ENCODE results near the gene ACSM2B. TPM values are rescaled to one million over a fixed set of nuclear protein-coding genes. Genes with fewer than 3 reads are reported as not detected.

Gene ACSM2B
- total and polyA plus RNA-seq, 10 of the 15 experiments (the other 5 are each of a cell fraction or from before 2014, with no cell fraction given): not detected

DNA sequence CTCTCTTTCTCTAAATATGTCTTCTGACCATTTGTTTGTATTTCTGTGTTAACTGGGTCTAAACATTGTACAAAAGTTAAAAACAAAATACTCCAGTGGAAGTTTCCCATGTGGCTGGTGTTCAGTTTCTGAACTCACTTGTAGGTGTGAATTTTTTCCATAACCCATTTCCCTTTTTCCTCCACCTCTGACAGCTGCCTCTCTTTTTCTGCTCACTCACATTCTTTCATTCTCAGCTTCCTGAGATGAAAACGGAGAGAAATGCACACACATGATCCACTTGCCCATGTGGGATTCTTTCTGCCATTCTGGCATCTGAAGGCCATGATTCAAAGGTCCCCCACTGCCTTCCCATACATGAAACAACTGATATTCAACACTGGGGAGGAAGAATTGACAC is 41.1 kb upstream of the ACSM2B start:
- SMC1A ChIA-PET (ENCODE audit: uncharacterized antibody, unreplicated experiment): no interaction called here
- ATAC-seq: no peak
- Histone ChIP-seq H3K9ac (ENCODE audit: control insufficient read depth, insufficient read depth, low read length) (no peak overlapping the region), H2AFZ (ENCODE audit: control insufficient read depth, low read depth, low read length) (no peak overlapping the region), H3K4me2 (ENCODE audit: control insufficient read depth, insufficient read depth) (no peak overlapping the region), H3K27me3 (replicated peaks in 1 of 2; ENCODE audit: control insufficient read depth in 2 of 2, insufficient read depth in 2 of 2, low read length in 1 of 2) (no peaks in the 10 kb centered on the region; a peak in 1 of 4 replicates), H3K9me3 (replicated peaks; ENCODE audit: control insufficient read depth, insufficient read depth, low read length) (no peaks in the 10 kb centered on the region), H4K20me1 (ENCODE audit: control insufficient read depth, insufficient read depth) (no peaks in the 10 kb centered on the region), H3K36me3 (ENCODE audit: control insufficient read depth in 2 of 2, insufficient read depth in 2 of 2, low read length in 1 of 2) (no peaks in the 10 kb centered on the region), H3K4me3 (no peak overlapping the region), H3K79me2 (ENCODE audit: control insufficient read depth, insufficient read depth, low read length) (no peaks in the 10 kb centered on the region), H3K4me1 (ENCODE audit: control insufficient read depth, insufficient read depth, low read length) (no peaks in the 10 kb centered on the region), H3K27ac (ENCODE audit: control insufficient read depth, insufficient read depth) (no peak overlapping the region)
- RAD21 ChIA-PET (ENCODE audit: unreplicated experiment): no interaction called here
- intact Hi-C loops (cut with micrococcal nuclease; ENCODE audit: unreplicated experiment) (no loop called here), in situ Hi-C loops (cut with MboI) (no loop called here)
- CTCF ChIA-PET: interaction anchor here (1.3 kb wide), 1 partner anchor 91 kb away, joined by 4 read pairs; no protein-coding TSS in a partner anchor
- TF ChIP-seq ZNF24 (IDR thresholded peaks at IDR 0.05) (no peak), IKZF1 (conservative IDR thresholded peaks at IDR 0.05) (no peak), RBBP5 (conservative IDR thresholded peaks at IDR 0.05) (no peak), RB1 (IDR thresholded peaks at IDR 0.05; ENCODE audit: borderline replicate concordance) (no peak), NR2C2 (IDR thresholded peaks at IDR 0.05; ENCODE audit: borderline replicate concordance, control insufficient read depth, insufficient read length, low read depth) (no peak)
- 0% methylated on average over 1 of the region's 1 CpG for WGBS (ENCODE audit: insufficient coverage, insufficient replicate concordance, low lambda C conversion rate, missing lambda C conversion rate)
- FAIRE-seq: no peak
- no TSS peak for BruUV-seq (replicated peaks)
- DNase-seq (ENCODE audit: low read depth, low spot score): no peak
- POLR2A ChIA-PET: no interaction called here

DNA sequence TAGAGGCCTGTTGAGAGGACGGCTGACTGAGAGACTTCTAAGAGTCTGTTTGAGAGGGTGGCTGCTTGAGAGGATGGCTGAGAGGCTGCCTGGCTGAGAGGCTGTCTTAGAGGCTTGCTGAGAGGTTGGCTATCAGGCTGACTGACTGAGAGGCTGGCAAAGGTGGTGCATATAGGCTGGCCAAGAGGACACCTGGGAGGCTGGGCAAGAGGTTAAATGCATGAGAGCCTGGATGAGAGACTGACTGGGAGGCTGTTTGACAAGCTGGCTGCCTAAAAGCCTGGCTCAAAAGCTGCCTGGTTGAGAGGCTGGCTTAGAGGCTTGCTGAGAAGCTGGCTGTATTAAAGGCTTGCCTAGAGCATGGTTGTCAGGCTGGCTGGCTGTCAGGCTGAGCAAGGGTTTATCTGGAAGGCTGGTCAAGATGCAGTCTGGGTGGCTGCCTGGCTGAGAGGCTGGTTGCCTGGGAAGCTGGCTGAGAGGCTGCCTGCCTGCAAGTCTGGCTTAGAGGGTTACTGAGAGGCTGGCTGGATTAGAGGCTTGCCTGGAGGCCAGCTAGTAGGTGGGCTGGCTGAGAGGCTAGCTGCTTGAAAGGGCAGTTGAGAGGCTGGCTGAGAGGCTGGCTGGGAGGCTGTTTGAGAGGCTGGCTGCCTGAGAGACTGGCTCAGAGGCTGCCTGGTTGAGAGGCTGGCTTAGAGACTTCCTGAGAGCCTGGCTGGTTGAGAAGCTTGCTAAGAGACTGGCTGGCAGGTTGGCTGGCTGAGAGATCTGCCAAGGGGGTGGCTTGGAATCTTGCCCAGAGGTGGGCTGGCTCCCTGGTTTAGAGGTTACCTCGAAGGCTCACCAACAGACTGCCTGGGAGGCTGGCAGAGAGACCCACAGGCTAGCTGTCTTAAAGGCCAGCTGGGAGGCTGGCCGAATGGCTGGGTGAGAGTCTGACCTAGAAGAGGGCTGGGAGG is 38.3 kb upstream of the ACSM2B start:
- Histone ChIP-seq H2AFZ (ENCODE audit: control insufficient read depth, low read depth, low read length) (no peak overlapping the region), H3K4me3 (no peak overlapping the region), H3K27ac (ENCODE audit: control insufficient read depth, insufficient read depth) (no peak overlapping the region), H3K4me1 (ENCODE audit: control insufficient read depth, insufficient read depth, low read length) (no peaks in the 10 kb centered on the region), H3K36me3 (ENCODE audit: control insufficient read depth in 2 of 2, insufficient read depth in 2 of 2, low read length in 1 of 2) (no peaks in the 10 kb centered on the region), H4K20me1 (ENCODE audit: control insufficient read depth, insufficient read depth) (no peaks in the 10 kb centered on the region), H3K79me2 (ENCODE audit: control insufficient read depth, insufficient read depth, low read length) (no peaks in the 10 kb centered on the region), H3K9ac (ENCODE audit: control insufficient read depth, insufficient read depth, low read length) (no peak overlapping the region), H3K9me3 (replicated peaks; ENCODE audit: control insufficient read depth, insufficient read depth, low read length) (no peaks in the 10 kb centered on the region), H3K27me3 (replicated peaks in 1 of 2; ENCODE audit: control insufficient read depth in 2 of 2, insufficient read depth in 2 of 2, low read length in 1 of 2) (no peaks in the 10 kb centered on the region; a peak in 1 of 4 replicates), H3K4me2 (ENCODE audit: control insufficient read depth, insufficient read depth) (no peak overlapping the region)
- in situ Hi-C loops (cut with MboI) (no loop called here), intact Hi-C loops (cut with micrococcal nuclease; ENCODE audit: unreplicated experiment) (no loop called here)
- ChIA-PET SMC1A (ENCODE audit: uncharacterized antibody, unreplicated experiment) (interaction anchor here (0.8 kb wide), 1 partner anchor 103 kb away, joined by 3 read pairs; no protein-coding TSS in a partner anchor), POLR2A (no interaction called here), RAD21 (ENCODE audit: unreplicated experiment) (no interaction called here), CTCF (no interaction called here)
- BruUV-seq (replicated peaks): no TSS peak
- no peak for DNase-seq (ENCODE audit: low read depth, low spot score)
- no peak for TF ChIP-seq STAT3 (IDR thresholded peaks at IDR 0.05; ENCODE audit: low read depth, low read length)
- no peak for TF ChIP-seq SIN3A (IDR thresholded peaks at IDR 0.05; ENCODE audit: low read depth, low read length)
- TF ChIP-seq, protein P1, sequence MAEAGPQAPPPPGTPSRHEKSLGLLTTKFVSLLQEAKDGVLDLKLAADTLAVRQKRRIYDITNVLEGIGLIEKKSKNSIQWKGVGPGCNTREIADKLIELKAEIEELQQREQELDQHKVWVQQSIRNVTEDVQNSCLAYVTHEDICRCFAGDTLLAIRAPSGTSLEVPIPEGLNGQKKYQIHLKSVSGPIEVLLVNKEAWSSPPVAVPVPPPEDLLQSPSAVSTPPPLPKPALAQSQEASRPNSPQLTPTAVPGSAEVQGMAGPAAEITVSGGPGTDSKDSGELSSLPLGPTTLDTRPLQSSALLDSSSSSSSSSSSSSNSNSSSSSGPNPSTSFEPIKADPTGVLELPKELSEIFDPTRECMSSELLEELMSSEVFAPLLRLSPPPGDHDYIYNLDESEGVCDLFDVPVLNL (IDR thresholded peaks at IDR 0.05; ENCODE audit: low read depth, low read length): no peak
- TF ChIP-seq MXI1 (IDR thresholded peaks at IDR 0.05; ENCODE audit: low read depth, low read length): no peak
- TF ChIP-seq NFYB (IDR thresholded peaks at IDR 0.05; ENCODE audit: insufficient read depth, low read depth, low read length): no peak
- TF ChIP-seq, protein P2, sequence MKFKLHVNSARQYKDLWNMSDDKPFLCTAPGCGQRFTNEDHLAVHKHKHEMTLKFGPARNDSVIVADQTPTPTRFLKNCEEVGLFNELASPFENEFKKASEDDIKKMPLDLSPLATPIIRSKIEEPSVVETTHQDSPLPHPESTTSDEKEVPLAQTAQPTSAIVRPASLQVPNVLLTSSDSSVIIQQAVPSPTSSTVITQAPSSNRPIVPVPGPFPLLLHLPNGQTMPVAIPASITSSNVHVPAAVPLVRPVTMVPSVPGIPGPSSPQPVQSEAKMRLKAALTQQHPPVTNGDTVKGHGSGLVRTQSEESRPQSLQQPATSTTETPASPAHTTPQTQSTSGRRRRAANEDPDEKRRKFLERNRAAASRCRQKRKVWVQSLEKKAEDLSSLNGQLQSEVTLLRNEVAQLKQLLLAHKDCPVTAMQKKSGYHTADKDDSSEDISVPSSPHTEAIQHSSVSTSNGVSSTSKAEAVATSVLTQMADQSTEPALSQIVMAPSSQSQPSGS (IDR thresholded peaks at IDR 0.05; ENCODE audit: low read length): no peak
- TF ChIP-seq KAT2A (conservative IDR thresholded peaks at IDR 0.05; ENCODE audit: control insufficient read depth, low read depth, low read length): no peak
- no peak for TF ChIP-seq NBN (IDR thresholded peaks at IDR 0.05)
- no peak for FAIRE-seq
- no peak for ATAC-seq
- WGBS (ENCODE audit: insufficient coverage, insufficient replicate concordance, low lambda C conversion rate, missing lambda C conversion rate): 11% methylated on average over 3 of the region's 3 CpGs

Data from GM12878 (cell line).